ENCODE data around the gene RETREG2. TPM values are rescaled to one million over a fixed set of nuclear protein-coding genes. Genes with fewer than 3 reads are reported as not detected.

The RETREG2 gene
- polyA plus RNA-seq, 1 experiment: 131 TPM

DNA sequence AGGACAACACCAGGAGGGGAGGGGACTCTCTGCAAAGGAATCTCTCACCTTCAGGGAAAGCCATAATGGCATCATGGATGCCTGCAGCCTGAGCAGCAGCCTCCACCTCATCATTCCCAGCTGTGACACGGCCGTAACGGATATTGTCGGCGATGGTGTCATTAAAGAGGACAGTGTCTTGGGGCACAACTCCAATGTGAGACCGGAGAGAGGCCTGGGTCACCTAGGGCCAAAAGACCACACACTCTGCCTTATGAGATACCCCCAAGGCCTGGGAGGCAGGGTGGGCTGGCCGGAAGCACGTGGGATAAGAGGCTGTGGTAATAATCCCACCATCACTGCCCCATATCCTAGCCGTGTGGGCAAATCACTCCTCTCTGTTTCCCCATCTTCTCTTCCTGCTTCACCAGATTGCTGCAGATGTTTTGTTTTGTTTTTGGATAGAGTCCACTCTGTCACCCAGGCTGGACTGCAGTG, 32.8 kb downstream of the RETREG2 start:
- H3K27me3 ChIP-seq (ENCODE audit: control insufficient read depth, insufficient read depth, low read length): no peaks in the 10 kb centered on the region
- H3K36me3 ChIP-seq (ENCODE audit: control insufficient read depth, insufficient read depth, low read length): peaks cover 22% of the 10 kb centered on the region
- ChIA-PET POLR2A (no interaction called here), CTCF (interaction anchor here (0.6 to 2.6 kb wide), 5 partner anchors 31 to 90 kb away, joined by 3 to 13 read pairs (median 4); partner anchors contain the start of gene NHEJ1)
- TF ChIP-seq, protein P1, sequence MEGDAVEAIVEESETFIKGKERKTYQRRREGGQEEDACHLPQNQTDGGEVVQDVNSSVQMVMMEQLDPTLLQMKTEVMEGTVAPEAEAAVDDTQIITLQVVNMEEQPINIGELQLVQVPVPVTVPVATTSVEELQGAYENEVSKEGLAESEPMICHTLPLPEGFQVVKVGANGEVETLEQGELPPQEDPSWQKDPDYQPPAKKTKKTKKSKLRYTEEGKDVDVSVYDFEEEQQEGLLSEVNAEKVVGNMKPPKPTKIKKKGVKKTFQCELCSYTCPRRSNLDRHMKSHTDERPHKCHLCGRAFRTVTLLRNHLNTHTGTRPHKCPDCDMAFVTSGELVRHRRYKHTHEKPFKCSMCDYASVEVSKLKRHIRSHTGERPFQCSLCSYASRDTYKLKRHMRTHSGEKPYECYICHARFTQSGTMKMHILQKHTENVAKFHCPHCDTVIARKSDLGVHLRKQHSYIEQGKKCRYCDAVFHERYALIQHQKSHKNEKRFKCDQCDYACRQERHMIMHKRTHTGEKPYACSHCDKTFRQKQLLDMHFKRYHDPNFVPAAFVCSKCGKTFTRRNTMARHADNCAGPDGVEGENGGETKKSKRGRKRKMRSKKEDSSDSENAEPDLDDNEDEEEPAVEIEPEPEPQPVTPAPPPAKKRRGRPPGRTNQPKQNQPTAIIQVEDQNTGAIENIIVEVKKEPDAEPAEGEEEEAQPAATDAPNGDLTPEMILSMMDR (IDR thresholded peaks at IDR 0.05; ENCODE audit: insufficient read depth, low read depth, low read length): no peak
- DNase-seq (ENCODE audit: low read depth): no peak
- no peak overlapping the region for H3K4me3 ChIP-seq (ENCODE audit: low read depth, low read length)

DNA sequence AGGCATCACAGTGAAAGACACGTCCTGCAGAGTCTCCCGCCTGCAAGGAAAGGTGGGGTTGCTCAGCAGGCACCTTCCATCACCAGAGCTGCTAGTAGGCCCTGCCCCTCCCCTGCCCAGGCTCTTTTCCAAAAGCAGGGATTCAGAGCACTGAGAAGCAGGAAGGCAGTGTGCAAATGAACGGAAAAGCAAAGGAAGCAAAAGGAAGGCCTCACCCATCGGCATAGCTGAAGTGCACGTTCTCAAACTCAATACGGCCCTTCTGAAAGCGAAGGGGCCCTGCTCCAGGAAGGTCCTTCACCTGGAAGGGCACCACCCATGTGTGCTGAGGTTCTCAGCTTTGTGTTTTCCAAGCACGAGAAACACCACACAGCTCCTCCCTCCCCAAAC, 34.9 kb downstream of the RETREG2 start:
- Histone ChIP-seq H3K4me3 (ENCODE audit: low read depth, low read length) (no peak overlapping the region), H3K27me3 (ENCODE audit: control insufficient read depth, insufficient read depth, low read length) (no peaks in the 10 kb centered on the region), H3K36me3 (ENCODE audit: control insufficient read depth, insufficient read depth, low read length) (peaks cover 22% of the 10 kb centered on the region)
- TF ChIP-seq, protein P1 (IDR thresholded peaks at IDR 0.05; ENCODE audit: insufficient read depth, low read depth, low read length): no peak
- ChIA-PET CTCF (interaction anchor here (1.5 kb wide), 1 partner anchor 82 kb away, joined by 3 read pairs; no protein-coding TSS in a partner anchor), POLR2A (no interaction called here)
- DNase-seq (ENCODE audit: low read depth): no peak

DNA sequence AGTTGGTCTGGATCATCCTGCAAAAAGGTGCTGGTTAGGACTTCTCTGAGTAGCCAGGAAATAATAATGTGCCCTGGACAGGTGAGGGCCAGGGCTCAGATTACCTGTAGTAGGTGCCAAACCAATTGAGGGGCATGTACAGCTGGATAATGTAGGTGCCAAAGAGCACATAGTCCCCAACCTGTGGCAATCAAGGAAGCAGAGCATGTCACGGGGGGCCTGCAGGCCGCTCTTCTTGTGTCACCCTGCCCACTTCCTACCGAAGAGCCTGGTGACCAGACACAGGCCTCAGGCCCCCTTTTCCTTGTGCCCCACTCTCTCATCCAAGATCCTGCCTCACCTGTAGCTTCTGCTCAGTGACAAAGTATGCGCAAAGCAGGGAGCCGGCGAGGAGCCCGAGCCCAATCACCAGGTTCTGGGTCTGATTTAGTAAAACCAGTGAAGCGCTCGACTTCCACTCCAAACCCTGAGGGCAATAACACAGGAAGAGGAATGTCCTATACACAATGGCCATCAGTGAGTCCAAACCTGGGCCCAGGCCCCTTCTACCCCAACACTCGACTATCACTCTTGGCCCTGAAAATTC, 35.5 kb downstream of the RETREG2 start:
- no peak for DNase-seq (ENCODE audit: low read depth)
- TF ChIP-seq, protein P1 (IDR thresholded peaks at IDR 0.05; ENCODE audit: insufficient read depth, low read depth, low read length): no peak
- CTCF ChIA-PET: no interaction called here
- Histone ChIP-seq H3K36me3 (ENCODE audit: control insufficient read depth, insufficient read depth, low read length) (peaks cover 22% of the 10 kb centered on the region), H3K4me3 (ENCODE audit: low read depth, low read length) (no peak overlapping the region), H3K27me3 (ENCODE audit: control insufficient read depth, insufficient read depth, low read length) (no peaks in the 10 kb centered on the region)
- POLR2A ChIA-PET: no interaction called here

DNA sequence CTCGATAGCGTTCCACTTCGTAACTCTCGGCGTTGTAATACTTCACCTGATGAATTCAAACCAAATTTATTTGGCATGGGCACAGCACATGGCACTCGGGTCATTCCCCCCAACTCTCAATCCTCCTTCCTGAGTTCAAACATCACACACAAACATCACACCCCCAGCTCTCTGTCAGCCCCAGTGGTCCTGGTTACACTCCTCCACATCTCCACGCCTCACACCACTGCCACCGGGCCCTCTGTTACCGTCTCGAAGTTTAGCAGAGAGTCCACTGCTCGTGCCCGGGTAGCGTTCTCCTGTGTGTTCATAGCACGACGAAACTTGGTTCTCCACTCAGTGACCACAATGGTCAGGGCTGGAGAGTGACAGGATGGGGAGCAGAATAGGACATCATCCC, 36.1 kb downstream of the RETREG2 start:
- CTCF ChIA-PET: interaction anchor here (0.8 kb wide), 1 partner anchor 17 kb away, joined by 3 read pairs; no protein-coding TSS in a partner anchor
- H3K36me3 ChIP-seq (ENCODE audit: control insufficient read depth, insufficient read depth, low read length): peaks cover 19% of the 10 kb centered on the region
- POLR2A ChIA-PET: no interaction called here
- H3K27me3 ChIP-seq (ENCODE audit: control insufficient read depth, insufficient read depth, low read length): no peaks in the 10 kb centered on the region
- DNase-seq (ENCODE audit: low read depth): no peak
- H3K4me3 ChIP-seq (ENCODE audit: low read depth, low read length): no peak overlapping the region
- TF ChIP-seq, protein P1 (IDR thresholded peaks at IDR 0.05; ENCODE audit: insufficient read depth, low read depth, low read length): no peak

DNA sequence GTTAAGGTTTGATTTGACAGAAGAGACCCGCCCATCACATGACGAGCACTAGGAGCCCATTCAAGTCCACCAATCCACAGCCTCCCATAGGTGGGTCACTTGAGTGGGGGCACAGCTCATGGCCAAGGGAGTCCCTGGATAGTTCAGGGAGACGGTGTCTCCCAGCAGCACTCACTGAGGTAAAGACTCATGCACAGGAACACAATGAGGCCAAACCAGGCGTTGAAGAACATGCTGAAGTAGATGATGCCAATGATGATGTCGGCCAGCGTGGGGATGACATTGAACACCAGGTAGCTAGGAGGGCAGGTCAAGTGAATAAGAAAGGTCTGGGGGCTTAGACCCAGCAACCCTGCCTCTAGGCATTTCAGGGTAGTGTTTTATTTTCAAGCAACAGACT, 36.7 kb downstream of the RETREG2 start:
- Histone ChIP-seq H3K27me3 (ENCODE audit: control insufficient read depth, insufficient read depth, low read length) (no peaks in the 10 kb centered on the region), H3K36me3 (ENCODE audit: control insufficient read depth, insufficient read depth, low read length) (peaks cover 19% of the 10 kb centered on the region), H3K4me3 (ENCODE audit: low read depth, low read length) (no peak overlapping the region)
- no peak for DNase-seq (ENCODE audit: low read depth)
- CTCF ChIA-PET: interaction anchor here (0.8 kb wide), 1 partner anchor 16 kb away, joined by 3 read pairs; no protein-coding TSS in a partner anchor
- POLR2A ChIA-PET: no interaction called here
- TF ChIP-seq, protein P1 (IDR thresholded peaks at IDR 0.05; ENCODE audit: insufficient read depth, low read depth, low read length): no peak

Measured in BJ (cell line).